ENCODE data around the gene STXBP6.
"Not testable (repeated sequence)": the region's sequence is repeated elsewhere in the genome, so short reads cannot be mapped to it uniquely, and the experiment has no call there.

DNA sequence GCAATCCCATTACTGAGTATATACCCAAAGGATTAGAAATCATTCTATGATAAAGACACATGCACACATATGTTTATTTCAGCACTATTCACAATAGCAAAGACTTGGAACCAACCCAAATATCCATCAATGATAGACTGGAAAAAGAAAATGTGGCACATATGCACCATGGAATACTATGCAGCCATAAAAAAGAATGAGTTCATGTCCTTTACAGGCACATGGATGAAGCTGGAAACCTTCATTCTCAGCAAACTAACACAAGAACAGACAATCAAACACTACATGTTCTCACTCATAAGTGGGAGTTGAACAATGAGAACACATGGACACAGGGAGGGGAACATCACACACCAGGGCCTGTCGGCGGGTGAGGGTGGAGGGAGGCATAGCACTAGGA lies 113.2 kb downstream of the STXBP6 start:
- TF ChIP-seq POLR2A (IDR thresholded peaks at IDR 0.05), result not testable (repeated sequence)
- TF ChIP-seq, protein P1, sequence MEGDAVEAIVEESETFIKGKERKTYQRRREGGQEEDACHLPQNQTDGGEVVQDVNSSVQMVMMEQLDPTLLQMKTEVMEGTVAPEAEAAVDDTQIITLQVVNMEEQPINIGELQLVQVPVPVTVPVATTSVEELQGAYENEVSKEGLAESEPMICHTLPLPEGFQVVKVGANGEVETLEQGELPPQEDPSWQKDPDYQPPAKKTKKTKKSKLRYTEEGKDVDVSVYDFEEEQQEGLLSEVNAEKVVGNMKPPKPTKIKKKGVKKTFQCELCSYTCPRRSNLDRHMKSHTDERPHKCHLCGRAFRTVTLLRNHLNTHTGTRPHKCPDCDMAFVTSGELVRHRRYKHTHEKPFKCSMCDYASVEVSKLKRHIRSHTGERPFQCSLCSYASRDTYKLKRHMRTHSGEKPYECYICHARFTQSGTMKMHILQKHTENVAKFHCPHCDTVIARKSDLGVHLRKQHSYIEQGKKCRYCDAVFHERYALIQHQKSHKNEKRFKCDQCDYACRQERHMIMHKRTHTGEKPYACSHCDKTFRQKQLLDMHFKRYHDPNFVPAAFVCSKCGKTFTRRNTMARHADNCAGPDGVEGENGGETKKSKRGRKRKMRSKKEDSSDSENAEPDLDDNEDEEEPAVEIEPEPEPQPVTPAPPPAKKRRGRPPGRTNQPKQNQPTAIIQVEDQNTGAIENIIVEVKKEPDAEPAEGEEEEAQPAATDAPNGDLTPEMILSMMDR (IDR thresholded peaks at IDR 0.05), result not testable (repeated sequence)
